ENCODE data around the gene CNGA4.

The CNGA4 gene

GRCh38 chr11:6234387-6235107 is 4.3 kb upstream of the CNGA4 start, which contains the start of gene FHIP1B:
Gene FHIP1B, minus strand, starts transcription at chr11:6234636. Its CDS starts 10,120 bp downstream, at chr11:6224516.
- TF ChIP-seq CTCF (conservative IDR thresholded peaks at IDR 0.05; ENCODE audit: low read length), result no peak
- no peak for TF ChIP-seq EZH2phosphoT487 (IDR thresholded peaks at IDR 0.05; ENCODE audit: borderline replicate concordance)
- Histone ChIP-seq H3K4me3 (ENCODE audit: low read length, poor library complexity, severe bottlenecking) (peak within 1 kb of the TSS; percentile 92), H3K9me3 (ENCODE audit: insufficient read depth, low read depth, low read length) (no peaks in the 10 kb centered on the region), H3K36me3 (ENCODE audit: insufficient read depth, low read length) (no peaks in the 10 kb centered on the region), H4K20me1 (ENCODE audit: insufficient read depth, low read length, poor library complexity, severe bottlenecking) (peaks cover 22% of the 10 kb centered on the region), H3K9me2 (replicated peaks; ENCODE audit: low read depth, low read length) (no peaks in the 10 kb centered on the region), H3K4me2 (ENCODE audit: low read depth, low read length, poor library complexity, severe bottlenecking) (peak within 1 kb of the TSS; percentile 92), H3F3A (ENCODE audit: low read depth) (no peaks in the 10 kb centered on the region), H2AFZ (ENCODE audit: low read length) (peak within 1 kb of the TSS; percentile 86), H3K27me3 (ENCODE audit: insufficient read depth, low read length, poor library complexity, severe bottlenecking) (no peaks in the 10 kb centered on the region), H3K9ac (ENCODE audit: low read depth, low read length, poor library complexity, severe bottlenecking) (peak within 1 kb of the TSS; percentile 78), H3K79me2 (ENCODE audit: insufficient read depth, low read length) (peaks cover 25% of the 10 kb centered on the region; the same call in 1 of the 2 replicates), H3K4me1 (ENCODE audit: insufficient read depth, low read length, poor library complexity, severe bottlenecking) (peaks cover 28% of the 10 kb centered on the region)

GRCh38 chr11:6237266-6237665 is 1.6 kb upstream of the CNGA4 start:
- Histone ChIP-seq H3K79me2 (ENCODE audit: insufficient read depth, low read length) (peaks cover 15% of the 10 kb centered on the region; the same call in 1 of the 2 replicates), H3K9ac (ENCODE audit: low read depth, low read length, poor library complexity, severe bottlenecking) (no peak overlapping the region), H3K9me2 (replicated peaks; ENCODE audit: low read depth, low read length) (no peaks in the 10 kb centered on the region), H3F3A (ENCODE audit: low read depth) (no peaks in the 10 kb centered on the region), H4K20me1 (ENCODE audit: insufficient read depth, low read length, poor library complexity, severe bottlenecking) (peaks cover 11% of the 10 kb centered on the region), H3K27me3 (ENCODE audit: insufficient read depth, low read length, poor library complexity, severe bottlenecking) (no peaks in the 10 kb centered on the region), H3K36me3 (ENCODE audit: insufficient read depth, low read length) (no peaks in the 10 kb centered on the region), H3K4me2 (ENCODE audit: low read depth, low read length, poor library complexity, severe bottlenecking) (no peak overlapping the region), H3K9me3 (ENCODE audit: insufficient read depth, low read depth, low read length) (no peaks in the 10 kb centered on the region), H3K4me3 (ENCODE audit: low read length, poor library complexity, severe bottlenecking) (no peak overlapping the region), H2AFZ (ENCODE audit: low read length) (no peak overlapping the region), H3K4me1 (ENCODE audit: insufficient read depth, low read length, poor library complexity, severe bottlenecking) (peaks cover 13% of the 10 kb centered on the region)
- TF ChIP-seq EZH2phosphoT487 (IDR thresholded peaks at IDR 0.05; ENCODE audit: borderline replicate concordance), result no peak
- TF ChIP-seq CTCF (conservative IDR thresholded peaks at IDR 0.05; ENCODE audit: low read length), result no peak

- Histone ChIP-seq H3K9me2 (replicated peaks; ENCODE audit: low read depth, low read length) (no peaks in the 10 kb centered on the region), H3K27me3 (ENCODE audit: insufficient read depth, low read length, poor library complexity, severe bottlenecking) (peaks cover 2% of the 10 kb centered on the region), H3K4me3 (ENCODE audit: low read length, poor library complexity, severe bottlenecking) (no peak overlapping the region), H2AFZ (ENCODE audit: low read length) (no peak overlapping the region), H4K20me1 (ENCODE audit: insufficient read depth, low read length, poor library complexity, severe bottlenecking) (peaks cover 11% of the 10 kb centered on the region), H3K4me2 (ENCODE audit: low read depth, low read length, poor library complexity, severe bottlenecking) (no peak overlapping the region), H3K36me3 (ENCODE audit: insufficient read depth, low read length) (no peaks in the 10 kb centered on the region), H3K9me3 (ENCODE audit: insufficient read depth, low read depth, low read length) (no peaks in the 10 kb centered on the region), H3K9ac (ENCODE audit: low read depth, low read length, poor library complexity, severe bottlenecking) (no peak overlapping the region), H3K79me2 (ENCODE audit: insufficient read depth, low read length) (peaks cover 14% of the 10 kb centered on the region; the same call in 1 of the 2 replicates), H3K4me1 (ENCODE audit: insufficient read depth, low read length, poor library complexity, severe bottlenecking) (peaks cover 12% of the 10 kb centered on the region), H3F3A (ENCODE audit: low read depth) (no peaks in the 10 kb centered on the region)
- TF ChIP-seq EZH2phosphoT487 (IDR thresholded peaks at IDR 0.05; ENCODE audit: borderline replicate concordance) (no peak), CTCF (conservative IDR thresholded peaks at IDR 0.05; ENCODE audit: low read length) (no peak)
Measured at GRCh38 chr11:6237761-6238302, 1.1 kb upstream of the CNGA4 start.
